GM18519 (cell line): ENCODE measurements around the gene SLC25A42.
"Not testable (repeated sequence)": the region's sequence is repeated elsewhere in the genome, so short reads cannot be mapped to it uniquely, and the experiment has no call there.

Experiments used
- ATAC-seq: cut with Tn5 transposase; IDR thresholded peaks from one replicate; pipeline ENCODE4 v1.9.1; 2021; ENCODE audit warnings: mild to moderate bottlenecking, moderate library complexity; ENCODE audit not compliant: unreplicated experiment, low FRiP score

The SLC25A42 gene

GRCh38 chr19:19101540-19101939 lies 37.7 kb downstream of the SLC25A42 start:
- no peak for ATAC-seq

- ATAC-seq, result not testable (repeated sequence)
Measured at GRCh38 chr19:19102566-19102965, 38.8 kb downstream of the SLC25A42 start.

DNA sequence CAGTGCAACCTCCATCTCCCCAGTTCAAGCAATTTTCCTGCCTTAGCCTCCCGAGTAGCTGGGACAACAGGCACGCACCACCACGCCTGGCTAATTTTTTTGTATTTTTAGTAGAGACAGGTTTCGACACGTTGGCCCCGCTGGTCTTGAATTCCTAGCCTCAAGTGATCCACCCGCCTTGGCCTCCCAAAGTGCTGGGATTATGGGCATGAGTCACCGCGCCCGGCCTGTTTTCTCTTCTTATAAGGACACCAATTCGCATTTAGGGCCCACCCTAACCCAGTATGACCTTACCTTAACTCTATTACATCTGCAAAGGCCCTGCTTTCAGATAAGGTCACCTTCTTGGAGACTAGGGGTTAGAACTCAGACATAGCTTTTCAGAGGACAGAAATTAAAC lies 39.4 kb downstream of the SLC25A42 start:
- ATAC-seq, result no peak

DNA sequence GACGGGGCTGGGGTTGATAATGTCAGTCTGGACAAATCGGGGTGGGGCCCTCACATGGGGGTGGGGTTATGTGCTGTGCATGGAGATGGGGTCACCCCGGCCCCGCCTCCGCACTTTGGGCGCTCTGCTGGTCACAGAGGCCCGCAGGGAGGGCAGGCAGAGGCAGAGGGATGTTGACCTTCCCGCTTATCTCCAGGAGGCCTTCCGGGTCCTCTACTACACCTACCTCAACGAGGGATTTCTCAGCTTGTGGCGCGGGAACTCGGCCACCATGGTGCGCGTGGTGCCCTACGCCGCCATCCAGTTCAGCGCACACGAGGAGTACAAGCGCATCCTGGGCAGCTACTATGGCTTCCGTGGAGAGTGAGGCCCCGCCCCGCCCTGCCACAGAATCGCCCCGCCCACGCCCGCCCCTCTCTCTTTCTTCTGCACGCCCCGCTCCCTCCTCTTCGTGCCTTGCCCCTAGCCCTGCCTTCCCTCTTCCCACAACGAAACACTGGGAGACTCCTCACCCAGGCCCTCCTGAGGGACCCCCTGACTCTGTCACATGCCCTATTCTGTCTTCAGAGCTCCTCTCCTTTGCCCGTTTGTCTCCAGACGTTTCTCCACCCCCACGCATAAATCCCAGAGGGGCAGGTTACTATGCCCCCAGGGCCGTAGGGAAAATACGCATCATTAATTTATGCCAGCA lies 41.7 kb downstream of the SLC25A42 start:
- ATAC-seq, result no peak

DNA sequence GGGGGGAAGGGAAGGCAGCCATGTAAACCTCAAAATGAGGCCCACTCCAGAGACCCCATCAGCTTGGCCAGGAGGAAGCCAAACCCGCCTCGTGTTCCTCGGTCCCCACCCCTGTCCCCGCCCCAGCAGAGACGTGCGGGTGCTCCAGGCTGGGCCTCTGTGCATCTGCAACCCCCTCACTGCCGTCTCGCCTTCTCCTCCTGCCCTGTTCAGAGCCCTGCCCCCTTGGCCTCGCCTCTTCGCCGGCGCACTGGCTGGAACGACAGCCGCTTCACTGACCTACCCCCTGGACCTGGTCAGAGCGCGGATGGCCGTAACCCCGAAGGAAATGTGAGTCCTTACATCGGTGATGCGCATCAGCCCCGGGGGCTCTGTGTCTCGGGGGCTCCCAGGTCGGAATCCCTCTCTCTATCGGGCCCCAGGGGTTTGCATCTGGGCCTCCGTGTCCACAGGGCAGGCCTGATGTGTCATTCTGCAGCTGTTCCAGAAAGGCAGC lies 42.3 kb downstream of the SLC25A42 start:
- no peak for ATAC-seq

DNA sequence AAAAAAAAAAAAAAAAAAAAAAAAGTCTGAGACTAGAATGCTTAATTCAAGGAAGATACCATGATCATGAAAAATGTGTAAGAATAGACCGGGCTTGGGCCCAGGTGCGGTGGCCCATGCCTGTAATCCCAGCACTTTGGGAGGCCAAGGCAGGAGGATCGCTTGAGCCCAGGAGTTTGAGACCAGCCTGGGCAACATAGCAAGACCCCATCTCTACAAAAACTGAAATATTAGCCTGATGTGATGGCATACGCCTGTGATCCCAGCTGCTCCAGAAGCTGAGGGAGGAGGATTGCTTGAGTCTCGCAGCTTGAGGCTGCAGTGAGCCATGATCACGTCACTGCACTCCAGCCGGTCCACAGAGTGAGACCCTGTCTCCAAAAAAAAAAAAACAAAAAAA lies 43.1 kb downstream of the SLC25A42 start:
- ATAC-seq, result not testable (repeated sequence)

DNA sequence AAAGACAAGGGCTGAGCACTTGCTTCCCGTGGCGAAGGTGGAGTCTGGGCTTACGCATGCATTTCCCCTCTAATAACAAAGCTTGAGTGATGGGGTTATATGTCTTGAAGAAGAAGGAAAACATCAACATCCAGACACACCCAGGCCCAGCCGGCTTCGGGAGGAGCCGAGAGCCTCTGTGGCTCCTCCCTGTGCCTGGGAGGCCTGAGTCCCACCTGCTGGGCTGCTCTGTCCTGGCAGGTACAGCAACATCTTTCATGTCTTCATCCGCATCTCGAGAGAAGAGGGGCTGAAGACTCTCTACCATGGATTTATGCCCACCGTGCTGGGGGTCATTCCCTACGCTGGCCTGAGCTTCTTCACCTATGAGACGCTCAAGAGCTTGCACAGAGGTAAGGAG lies 43.9 kb downstream of the SLC25A42 start:
- no peak for ATAC-seq

- no peak for ATAC-seq
Measured at GRCh38 chr19:19109601-19110000, 45.8 kb downstream of the SLC25A42 start.

DNA sequence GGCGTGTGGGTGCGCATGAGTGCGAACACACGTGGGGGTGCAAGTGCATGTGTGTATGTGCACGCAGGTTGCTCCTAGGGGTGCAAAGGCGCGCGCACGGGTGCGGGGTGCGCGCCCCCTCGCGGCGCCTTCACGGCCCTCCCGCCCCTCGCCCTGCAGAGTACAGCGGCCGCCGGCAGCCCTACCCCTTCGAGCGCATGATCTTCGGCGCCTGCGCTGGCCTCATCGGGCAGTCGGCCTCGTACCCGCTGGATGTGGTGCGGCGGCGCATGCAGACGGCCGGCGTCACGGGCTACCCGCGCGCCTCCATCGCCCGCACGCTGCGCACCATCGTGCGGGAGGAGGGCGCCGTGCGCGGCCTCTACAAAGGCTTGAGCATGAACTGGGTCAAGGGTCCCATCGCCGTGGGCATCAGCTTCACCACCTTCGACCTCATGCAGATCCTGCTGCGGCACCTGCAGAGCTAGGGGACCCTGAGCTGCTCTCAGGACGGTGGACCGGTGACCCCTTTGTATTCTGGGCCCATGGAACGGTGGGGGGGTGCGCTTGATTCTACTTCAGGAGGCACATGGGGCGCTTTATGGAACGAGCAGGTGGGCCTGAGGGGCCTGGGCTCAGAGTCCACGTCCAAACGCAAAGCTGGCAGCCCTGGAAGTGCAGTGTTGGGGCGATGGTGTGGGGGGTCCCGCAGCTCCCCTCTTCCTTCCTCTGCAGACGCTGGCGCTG lies 46.8 kb downstream of the SLC25A42 start:
- ATAC-seq, result no peak

DNA sequence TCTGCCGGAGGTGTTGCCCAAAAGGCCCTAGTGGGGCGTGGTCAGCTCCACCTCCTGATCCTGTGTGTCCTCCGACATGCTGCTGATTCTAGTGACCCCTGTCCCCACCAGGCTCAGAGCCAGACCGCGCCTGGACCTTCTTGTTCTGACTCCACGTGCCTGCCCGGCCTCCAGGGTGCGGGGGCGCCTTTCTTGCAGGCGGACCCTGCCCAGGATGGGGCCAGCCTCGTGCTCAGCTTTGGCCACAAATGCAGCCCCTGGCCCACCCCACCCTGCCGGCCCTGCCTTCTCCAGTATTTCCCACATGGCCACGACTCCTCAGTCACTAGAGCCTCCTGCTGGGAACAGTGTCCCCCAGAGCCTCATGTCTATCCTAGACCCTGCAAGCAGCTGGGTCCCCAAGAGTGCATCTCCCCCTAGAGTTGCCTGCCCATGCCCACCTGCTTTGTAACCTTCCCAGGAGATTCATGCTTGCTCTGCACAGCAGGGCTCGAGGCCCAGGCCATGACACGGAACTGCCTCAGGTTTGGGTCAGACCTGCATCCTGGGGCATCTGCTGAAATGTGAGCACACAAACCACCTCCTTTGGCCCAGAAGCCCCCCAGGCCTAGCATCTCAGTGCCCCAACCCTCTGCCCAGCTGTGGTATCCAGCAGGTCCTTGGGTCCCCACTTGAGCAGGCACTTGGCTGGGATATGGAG lies 47.5 kb downstream of the SLC25A42 start:
- no peak for ATAC-seq

GRCh38 chr19:19111967-19112580 lies 48.3 kb downstream of the SLC25A42 start:
- no peak for ATAC-seq

GRCh38 chr19:19113040-19113626 lies 49.3 kb downstream of the SLC25A42 start:
- no peak for ATAC-seq

DNA sequence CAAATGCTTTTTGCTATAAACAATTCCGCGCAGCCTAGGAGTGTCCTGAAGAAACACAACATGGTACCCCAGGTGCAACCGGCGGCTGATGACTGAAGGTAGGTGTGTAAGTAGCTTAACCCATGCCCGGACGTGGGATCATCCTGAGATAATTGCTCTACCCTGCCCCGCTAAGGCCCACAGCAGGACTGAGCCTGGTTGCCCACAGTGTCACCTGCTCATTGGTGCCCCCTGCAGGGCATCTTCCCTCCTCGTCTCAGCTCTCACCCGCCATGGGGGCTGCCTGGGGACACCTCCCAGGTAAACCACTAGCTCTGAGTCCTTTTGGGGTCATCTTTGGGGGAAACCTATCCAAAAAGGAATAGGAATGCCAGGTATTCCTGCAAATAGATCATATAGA lies 52.2 kb downstream of the SLC25A42 start:
- ATAC-seq, result no peak

DNA sequence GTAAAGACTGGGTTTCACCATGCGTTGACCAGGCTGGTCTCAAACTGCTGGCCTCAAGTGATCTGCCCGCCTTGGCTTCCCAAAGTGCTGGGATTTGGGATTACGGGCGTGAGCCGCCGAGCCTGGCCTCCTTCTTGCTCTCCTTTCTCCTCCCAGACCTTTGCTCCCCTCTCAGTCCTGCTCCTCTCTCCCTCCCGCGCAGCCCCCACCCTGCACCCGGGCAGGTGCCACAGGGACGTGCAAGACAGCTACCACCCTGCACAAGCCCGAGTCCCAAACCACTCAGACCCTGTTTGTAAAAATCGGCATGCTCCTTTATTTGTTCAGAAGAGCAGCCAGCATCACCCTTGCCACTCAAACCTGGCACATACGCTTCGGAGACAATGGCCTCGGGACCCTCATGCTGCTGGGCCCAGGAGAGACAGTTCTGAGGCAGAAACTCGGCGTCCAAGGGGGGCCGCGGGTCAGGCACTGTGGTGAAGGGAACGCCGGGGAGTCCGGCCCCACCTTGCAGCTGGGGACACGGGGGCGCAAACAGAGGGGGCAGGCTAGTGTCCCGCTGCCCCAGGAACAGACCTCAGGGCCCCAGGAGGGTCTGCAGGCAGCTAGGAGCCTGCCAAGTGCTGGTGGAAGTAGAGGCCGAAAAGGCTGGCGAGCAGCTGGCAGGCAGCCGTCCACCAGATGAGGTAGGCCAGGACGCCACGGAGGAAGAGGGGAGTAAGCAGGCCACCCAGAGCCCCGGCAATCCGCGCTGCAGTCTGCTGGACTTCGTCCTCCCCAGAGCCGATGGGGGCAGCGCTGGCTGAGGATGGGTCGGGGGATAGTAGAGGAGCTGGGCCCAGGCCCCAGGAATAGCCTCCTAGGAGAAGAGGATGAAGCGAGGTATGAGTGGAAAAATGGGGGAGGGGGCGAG lies 55.8 kb downstream of the SLC25A42 start:
- ATAC-seq, result no peak

DNA sequence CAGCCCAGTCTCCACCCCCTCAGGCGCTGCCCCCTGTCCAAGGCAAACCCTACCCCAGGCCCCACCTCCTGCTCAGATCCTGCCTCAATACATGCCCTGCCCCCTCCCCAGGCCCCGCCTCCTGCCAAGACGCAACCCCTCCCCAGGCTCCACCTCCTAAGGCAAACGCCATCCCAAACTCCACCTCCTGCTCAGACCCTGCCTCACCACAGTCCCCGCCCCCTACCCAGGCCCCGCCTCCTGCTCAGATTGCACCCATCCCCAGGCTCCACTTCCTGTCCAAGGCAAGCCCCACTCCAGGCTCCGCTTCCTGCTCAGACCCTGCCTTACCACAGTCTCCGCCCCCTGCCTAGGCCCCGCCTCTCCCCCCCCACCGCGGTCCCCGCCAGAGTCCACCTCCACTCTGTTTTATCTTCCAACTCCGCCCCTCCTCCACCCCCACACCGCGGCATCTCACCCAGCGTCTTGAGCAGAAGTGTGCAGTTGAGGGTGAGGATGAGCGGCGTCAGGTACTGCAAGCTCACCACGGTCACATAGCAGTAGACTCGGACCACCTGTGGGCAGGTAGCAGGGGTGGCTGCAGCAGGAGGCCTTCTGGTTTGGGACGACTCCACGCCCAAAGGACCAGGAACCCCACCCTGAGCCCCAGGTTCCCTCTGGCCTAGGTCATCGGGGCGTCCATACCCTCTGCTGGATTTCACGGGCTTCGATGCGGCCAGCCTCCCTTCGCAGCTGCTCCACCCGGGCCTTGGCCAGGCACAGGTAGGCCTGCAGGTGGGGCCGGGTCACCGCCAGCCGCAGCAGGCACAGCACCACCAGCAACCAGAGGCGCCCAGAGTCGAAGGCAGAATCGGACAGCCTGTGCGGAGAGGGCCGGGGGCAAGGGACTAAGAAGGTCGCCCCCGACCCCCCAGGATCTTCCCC lies 56.8 kb downstream of the SLC25A42 start:
- no peak for ATAC-seq

GRCh38 chr19:19121371-19121770 lies 57.6 kb downstream of the SLC25A42 start:
- ATAC-seq, result no peak

DNA sequence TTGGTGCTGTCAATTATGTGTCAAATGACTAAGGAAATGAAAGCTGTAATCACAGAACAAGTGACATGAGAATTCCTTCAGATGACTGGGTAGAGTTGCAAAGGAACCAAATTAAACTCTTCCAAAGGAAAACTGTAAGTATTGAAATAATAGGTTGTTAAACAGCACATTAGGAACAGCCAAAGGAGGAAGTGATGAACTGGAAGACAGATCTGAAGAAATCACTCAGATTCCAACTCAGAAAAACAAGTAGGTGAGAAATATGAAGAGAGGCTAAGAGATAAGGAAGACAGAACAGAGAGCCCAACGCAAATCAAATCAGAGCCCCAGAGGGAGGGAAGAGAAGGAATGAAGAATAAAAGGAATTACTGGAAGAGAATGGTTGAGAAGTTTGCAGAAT lies 59.1 kb downstream of the SLC25A42 start:
- ATAC-seq, result no peak

GRCh38 chr19:19123386-19123785 lies 59.6 kb downstream of the SLC25A42 start:
- ATAC-seq, result no peak

- ATAC-seq, result no peak
Measured at GRCh38 chr19:19126102-19126501, 62.3 kb downstream of the SLC25A42 start.
